H9 (cell line): Measurements from ENCODE around the gene AAMP. TPM values are rescaled to one million over a fixed set of nuclear protein-coding genes. Genes with fewer than 3 reads are reported as not detected.

ENCODE experiments used
- DNase-seq: peaks from one replicate; pipeline ENCODE4 v3.0.0-alpha.2; 2017
- H2AFZ ChIP-seq: one replicate; pipeline ENCODE4 v1.6.1; 2013; ENCODE audit warnings: mild to moderate bottlenecking, low read length, control low read depth, moderate library complexity
- H2AK5ac ChIP-seq: 2 replicates; pipeline ENCODE4 v1.6.1; 2013; ENCODE audit warnings: low read length, control low read depth, mixed read lengths; ENCODE audit not compliant: insufficient read length
- H2BK120ac ChIP-seq: one replicate; pipeline ENCODE4 v1.6.1; 2013; ENCODE audit warnings: low read depth, mild to moderate bottlenecking, low read length, control low read depth, inconsistent platforms; ENCODE audit not compliant: poor library complexity, severe bottlenecking
- H2BK12ac ChIP-seq: 2 replicates; pipeline ENCODE4 v1.6.1; 2013; ENCODE audit warnings: low read length, control low read depth, mixed read lengths, low read depth; ENCODE audit not compliant: insufficient read length
- H2BK15ac ChIP-seq: 2 replicates; pipeline ENCODE4 v1.6.1; 2013; ENCODE audit warnings: low read depth, low read length, control low read depth
- H2BK20ac ChIP-seq: one replicate; pipeline ENCODE4 v1.6.1; 2013; ENCODE audit warnings: low read depth, mild to moderate bottlenecking, low read length, control low read depth, inconsistent platforms; ENCODE audit not compliant: poor library complexity, severe bottlenecking
- H2BK5ac ChIP-seq: 2 replicates; pipeline ENCODE4 v1.6.1; 2013; ENCODE audit warnings: low read length, control low read depth, mixed read lengths; ENCODE audit not compliant: insufficient read length
- H3K14ac ChIP-seq: 2 replicates; pipeline ENCODE4 v1.6.1; 2013; ENCODE audit warnings: low read length, control low read depth; ENCODE audit not compliant: insufficient read depth
- H3K18ac ChIP-seq: 2 replicates; pipeline ENCODE4 v1.6.1; 2013; ENCODE audit warnings: low read depth, mild to moderate bottlenecking, mixed read lengths, low read length, control low read depth; ENCODE audit not compliant: insufficient read length
- H3K23ac ChIP-seq: 2 replicates; pipeline ENCODE4 v1.6.1; 2013; ENCODE audit warnings: low read length, control low read depth, mixed read lengths, low read depth; ENCODE audit not compliant: insufficient read length
- H3K23me2 ChIP-seq: 2 replicates; pipeline ENCODE4 v1.6.1; 2013; ENCODE audit warnings: low read depth, mild to moderate bottlenecking, mixed read lengths, low read length, control low read depth; ENCODE audit not compliant: insufficient read length, poor library complexity, severe bottlenecking
- H3K27ac ChIP-seq: 2 replicates; pipeline ENCODE4 v1.5.1; 2013; ENCODE audit warnings: low read length, control low read depth, mixed read lengths, low read depth; ENCODE audit not compliant: insufficient read length
- H3K27me3 ChIP-seq: 2 replicates; pipeline ENCODE4 v1.6.1; 2013; ENCODE audit warnings: low read length, control low read depth, inconsistent platforms; ENCODE audit not compliant: insufficient read depth
- H3K4ac ChIP-seq: 2 replicates; pipeline ENCODE4 v1.6.1; 2013; ENCODE audit warnings: low read depth, mild to moderate bottlenecking, control low read depth, inconsistent platforms, low read length, moderate library complexity
- H3K4me1 ChIP-seq: 2 replicates; pipeline ENCODE4 v1.6.1; 2013; ENCODE audit warnings: low read length, control low read depth, inconsistent platforms; ENCODE audit not compliant: insufficient read depth
- H3K4me2 ChIP-seq: 2 replicates; pipeline ENCODE4 v1.6.1; 2013; ENCODE audit warnings: low read length, control low read depth, mixed read lengths; ENCODE audit not compliant: insufficient read length, insufficient read depth
- H3K56ac ChIP-seq: 2 replicates; pipeline ENCODE4 v1.6.1; 2013; ENCODE audit warnings: low read depth, mild to moderate bottlenecking, mixed read lengths, low read length, control low read depth; ENCODE audit not compliant: insufficient read length
- H3K79me1 ChIP-seq: 2 replicates; pipeline ENCODE4 v1.6.1; 2013; ENCODE audit warnings: low read depth, mild to moderate bottlenecking, moderate library complexity, low read length, control low read depth, inconsistent platforms; ENCODE audit not compliant: insufficient read depth, poor library complexity, severe bottlenecking
- H3K79me2 ChIP-seq: 2 replicates; pipeline ENCODE4 v1.6.1; 2013; ENCODE audit warnings: low read length, control low read depth, inconsistent platforms; ENCODE audit not compliant: insufficient read depth
- H3K9ac ChIP-seq: 2 replicates; pipeline ENCODE4 v1.6.1; 2013; ENCODE audit warnings: low read length, control low read depth, mixed read lengths; ENCODE audit not compliant: insufficient read length; ENCODE audit errors: extremely low read depth
- H3K9me3 ChIP-seq: one replicate; pipeline ENCODE4 v1.6.1; 2013; ENCODE audit warnings: low read depth, low read length, inconsistent platforms; ENCODE audit not compliant: control insufficient read depth
- H3T11ph ChIP-seq: one replicate; pipeline ENCODE4 v1.6.1; 2013; ENCODE audit warnings: mild to moderate bottlenecking, low read length, control low read depth, inconsistent platforms
- H4K20me1 ChIP-seq: one replicate; pipeline ENCODE4 v1.6.1; 2013; ENCODE audit not compliant: control insufficient read depth, insufficient read length, insufficient read depth
- H4K5ac ChIP-seq: 2 replicates; pipeline ENCODE4 v1.6.1; 2013; ENCODE audit warnings: low read depth, mild to moderate bottlenecking, mixed read lengths, low read length, control low read depth; ENCODE audit not compliant: insufficient read length
- H4K8ac ChIP-seq: replicated peaks from 2 replicates; pipeline ENCODE4 v1.6.1; 2013; ENCODE audit warnings: low read length, control low read depth, mixed read lengths, low read depth; ENCODE audit not compliant: insufficient read length
- H4K91ac ChIP-seq: 2 replicates; pipeline ENCODE4 v1.6.1; 2013; ENCODE audit warnings: low read depth, mild to moderate bottlenecking, moderate library complexity, mixed read lengths, low read length, control low read depth; ENCODE audit not compliant: insufficient read length
- H3K27ac Mint-ChIP-seq, 3 experiments: 2 replicates in 2 of 3; 3 replicates in 1 of 3; pipeline ENCODE4 v1.8.0; 2020 to 2021; ENCODE audit warnings: mixed read lengths in 3 of 3, mild to moderate bottlenecking in 1 of 3, moderate library complexity in 1 of 3
- H3K27me3 Mint-ChIP-seq: 2 replicates; pipeline ENCODE4 v1.8.0; 2021; ENCODE audit warnings: low read depth, mild to moderate bottlenecking, moderate library complexity, mixed read lengths
- H3K36me3 Mint-ChIP-seq, 3 experiments: 2 replicates in 2 of 3; 3 replicates in 1 of 3; pipeline ENCODE4 v1.8.0; 2020 to 2021; ENCODE audit warnings: low read depth in 3 of 3, mixed read lengths in 3 of 3; ENCODE audit not compliant: insufficient read depth in 1 of 3
- H3K4me1 Mint-ChIP-seq, 2 experiments: 2 replicates each; pipeline ENCODE4 v1.8.0; 2020; ENCODE audit warnings: mixed read lengths in 2 of 2
- H3K4me3 Mint-ChIP-seq, 2 experiments: 2 replicates in 1 of 2; 3 replicates in 1 of 2; pipeline ENCODE4 v1.8.0; 2020 to 2021; ENCODE audit warnings: mild to moderate bottlenecking in 2 of 2, mixed read lengths in 2 of 2, moderate library complexity in 1 of 2
- H3K9me3 Mint-ChIP-seq, 2 experiments: 2 replicates in 1 of 2; 3 replicates in 1 of 2; pipeline ENCODE4 v1.8.0; 2020; ENCODE audit warnings: mild to moderate bottlenecking in 2 of 2, mixed read lengths in 2 of 2, moderate library complexity in 1 of 2
- CTCF ChIP-seq: fragments of 200-600 bp; sonication (generic); conservative IDR thresholded peaks from 3 replicates; pipeline ENCODE4 v1.8.0; 2021; ENCODE audit warnings: antibody characterized with exemption, mild to moderate bottlenecking
- WGBS: extraction: QIAGEN DNeasy Blood & Tissue Kit; methylation state at CpG from one replicate; pipeline ENCODE4 v1.1.7; 2013; ENCODE audit warnings: missing lambda C conversion rate, low lambda C conversion rate, mixed read lengths; ENCODE audit not compliant: insufficient read length; ENCODE audit errors: extremely low coverage; 5-methylcytosine and 5-hydroxymethylcytosine counted together
- total RNA-seq: library from RNA; stranded (reverse); gene quantifications from 2 replicates; pipeline ENCODE4 v1.2.1, GENCODE V29; 2021

The AAMP gene
- total RNA-seq, 1 experiment from 2014 or later: 103 TPM

GRCh38 chr2:218219934-218220333 is 50.0 kb downstream of the AAMP start:
- no peak overlapping the region for H3K27ac ChIP-seq
- no peak overlapping the region for H2BK5ac ChIP-seq
- H3K27me3 Mint-ChIP-seq: peaks cover under 1% of the 10 kb centered on the region; the same call in 1 of the 2 replicates
- no peak overlapping the region for H3K4me3 Mint-ChIP-seq
- peaks cover 47% of the 10 kb centered on the region for H3K79me2 ChIP-seq
- H3K4ac ChIP-seq: no peak overlapping the region
- no peak overlapping the region for H2BK120ac ChIP-seq
- no peak overlapping the region for H3K9ac ChIP-seq
- peaks cover 0 to 25% (median 24%) of the 10 kb centered on the region in 3 experiments; a peak in 5 of 7 replicates for H3K36me3 Mint-ChIP-seq
- no peaks in the 10 kb centered on the region for H3K27me3 ChIP-seq
- TF ChIP-seq CTCF: no peak
- H3K9me3 Mint-ChIP-seq: no peaks in the 10 kb centered on the region
- no peak overlapping the region for H3K14ac ChIP-seq
- no peak for DNase-seq
- H2BK15ac ChIP-seq: no peak overlapping the region
- no peak overlapping the region for H3K56ac ChIP-seq
- no peak overlapping the region for H2AK5ac ChIP-seq
- H4K5ac ChIP-seq: no peak overlapping the region
- peak overlapping the region in 2 of 3 experiments; percentile 11 to 80; a peak in 2 of 7 replicates for H3K27ac Mint-ChIP-seq
- no peak overlapping the region for H2AFZ ChIP-seq
- H3K23me2 ChIP-seq: peaks cover 11% of the 10 kb centered on the region
- H3K4me2 ChIP-seq: no peak overlapping the region
- H3K18ac ChIP-seq: no peak overlapping the region
- no peak overlapping the region for H4K91ac ChIP-seq
- H3K23ac ChIP-seq: no peak overlapping the region
- peaks cover 16% of the 10 kb centered on the region for H3K79me1 ChIP-seq
- no peak overlapping the region for H2BK12ac ChIP-seq
- peaks cover 29 to 30% of the 10 kb centered on the region in 2 experiments for H3K4me1 Mint-ChIP-seq
- no CpG with 5 or more reads among the region's 2 CpGs for WGBS
- H4K20me1 ChIP-seq: no peaks in the 10 kb centered on the region
- no peaks in the 10 kb centered on the region for H3K9me3 ChIP-seq
- no peak overlapping the region for H2BK20ac ChIP-seq
- H3K4me1 ChIP-seq: 0 out of 2 replicates have a peak, but pooled peaks cover 3% of the 10 kb centered on the region
- H4K8ac ChIP-seq: no peak overlapping the region
- no peak overlapping the region for H3T11ph ChIP-seq
